Raji (cell line): ENCODE data around the gene BRI3.

Source experiments
- POLR2A ChIP-seq: IDR thresholded peaks from 2 replicates; pipeline ENCODE4 v1.6.1; 2011; ENCODE audit warnings: low read depth, low read length, control low read depth; ENCODE audit not compliant: insufficient read depth

BRI3 gene

DNA sequence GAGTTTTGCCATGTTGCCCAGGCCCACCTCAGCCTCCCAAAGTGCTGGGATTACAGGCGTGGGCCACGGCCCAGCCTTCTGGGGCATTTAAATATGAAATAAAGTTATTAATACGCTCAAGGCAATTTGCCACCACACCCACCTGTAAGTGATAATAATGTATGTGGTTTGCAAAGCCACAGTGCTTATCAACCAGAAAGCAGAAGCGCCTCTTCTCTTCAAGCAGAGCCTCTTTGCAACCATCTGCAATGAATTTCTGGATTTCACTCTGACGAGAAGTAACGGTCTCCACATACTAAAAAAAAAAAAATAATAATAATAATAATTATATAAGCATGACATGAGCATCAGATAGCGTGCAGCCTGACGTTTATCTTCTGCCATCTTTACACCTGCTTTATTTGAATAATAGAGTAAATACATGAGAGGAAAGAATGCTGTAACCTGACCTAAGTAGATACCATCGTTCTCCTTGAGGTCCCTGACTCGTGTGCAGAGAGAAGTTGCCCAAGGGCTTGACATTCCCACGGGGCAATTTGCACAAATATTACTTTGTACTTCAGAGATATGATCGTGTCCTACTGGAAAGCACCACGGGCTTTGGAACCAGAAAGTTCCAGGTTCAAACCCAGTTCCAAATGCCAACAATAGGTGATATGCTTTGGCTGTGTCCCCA is 34.0 kb downstream of the BRI3 start:
- TF ChIP-seq POLR2A, result no peak

GRCh38 chr7:98317366-98318040 is 36.0 kb downstream of the BRI3 start:
- no peak for TF ChIP-seq POLR2A

DNA sequence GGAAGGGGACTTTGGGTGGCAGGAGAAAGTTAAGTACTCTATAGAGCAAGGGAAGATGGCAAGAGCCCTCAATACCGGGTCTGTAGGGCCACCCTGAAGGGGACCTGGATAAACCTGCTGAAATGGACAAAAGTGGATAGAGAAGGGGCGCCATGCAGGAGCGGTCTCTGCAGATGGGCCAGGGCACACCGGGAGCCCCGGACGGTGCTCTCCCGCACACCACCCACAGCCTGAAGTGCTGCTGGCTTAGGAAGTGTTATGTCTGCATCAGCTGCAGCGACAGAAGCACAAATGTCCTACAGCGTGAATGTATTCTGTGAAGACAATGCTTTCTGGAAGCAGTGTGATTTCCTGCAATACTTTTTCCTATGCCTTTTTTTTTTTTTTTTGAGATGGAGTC is 37.7 kb downstream of the BRI3 start:
- TF ChIP-seq POLR2A, result no peak

DNA sequence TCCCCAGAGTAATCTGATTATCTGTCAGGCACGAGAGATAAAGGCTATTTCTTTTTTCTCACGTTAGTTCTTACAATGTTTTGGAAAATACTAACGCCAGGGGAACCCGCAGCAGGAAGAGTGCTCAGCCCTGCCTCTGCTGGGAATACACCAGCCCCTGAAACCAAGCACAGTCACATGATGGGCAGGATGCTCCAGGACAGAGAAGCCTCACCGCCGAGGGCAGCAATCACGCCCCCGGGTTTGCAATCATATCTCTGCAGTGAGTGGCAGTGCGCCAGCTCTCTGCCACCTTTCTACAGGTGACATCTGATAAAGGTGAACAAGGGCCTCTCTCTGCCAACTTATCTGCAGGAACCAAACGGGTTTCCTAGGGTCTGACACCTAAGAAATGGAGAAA is 39.8 kb downstream of the BRI3 start:
- no peak for TF ChIP-seq POLR2A

GRCh38 chr7:98322331-98323270 is 41.1 kb downstream of the BRI3 start:
- no peak for TF ChIP-seq POLR2A

- TF ChIP-seq POLR2A, result no peak
Measured at GRCh38 chr7:98323597-98324322, 42.3 kb downstream of the BRI3 start.

GRCh38 chr7:98324782-98325181 is 43.3 kb downstream of the BRI3 start:
- TF ChIP-seq POLR2A, result no peak

- no peak for TF ChIP-seq POLR2A
Measured at GRCh38 chr7:98329100-98329790, 47.8 kb downstream of the BRI3 start.

DNA sequence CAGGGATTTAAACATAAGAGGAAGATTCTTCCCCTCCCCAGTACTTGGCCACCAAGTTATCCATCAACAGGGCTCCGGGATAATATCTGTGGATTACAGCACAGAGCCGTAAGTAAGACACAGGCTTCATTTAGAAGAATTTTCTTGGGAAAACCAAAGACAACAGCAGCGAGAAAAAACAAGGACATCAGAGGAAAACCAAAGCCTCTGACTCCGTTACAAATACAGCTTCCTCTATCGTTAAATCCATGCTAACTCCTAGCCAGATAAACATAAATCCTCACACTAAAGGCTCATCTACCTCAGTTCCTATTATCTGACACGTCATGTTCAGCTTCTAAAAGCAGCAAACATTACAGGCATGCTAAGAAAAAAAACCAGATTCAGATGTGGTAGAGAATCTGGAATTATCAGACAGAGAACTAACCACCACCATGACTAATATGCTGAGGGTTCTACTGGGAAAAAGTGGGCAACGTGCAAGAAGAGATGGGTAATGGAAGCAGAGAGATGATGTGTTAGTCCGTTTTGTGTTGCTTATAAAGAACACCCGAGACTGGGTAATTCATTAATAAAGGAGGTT is 48.4 kb downstream of the BRI3 start:
- TF ChIP-seq POLR2A, result no peak

DNA sequence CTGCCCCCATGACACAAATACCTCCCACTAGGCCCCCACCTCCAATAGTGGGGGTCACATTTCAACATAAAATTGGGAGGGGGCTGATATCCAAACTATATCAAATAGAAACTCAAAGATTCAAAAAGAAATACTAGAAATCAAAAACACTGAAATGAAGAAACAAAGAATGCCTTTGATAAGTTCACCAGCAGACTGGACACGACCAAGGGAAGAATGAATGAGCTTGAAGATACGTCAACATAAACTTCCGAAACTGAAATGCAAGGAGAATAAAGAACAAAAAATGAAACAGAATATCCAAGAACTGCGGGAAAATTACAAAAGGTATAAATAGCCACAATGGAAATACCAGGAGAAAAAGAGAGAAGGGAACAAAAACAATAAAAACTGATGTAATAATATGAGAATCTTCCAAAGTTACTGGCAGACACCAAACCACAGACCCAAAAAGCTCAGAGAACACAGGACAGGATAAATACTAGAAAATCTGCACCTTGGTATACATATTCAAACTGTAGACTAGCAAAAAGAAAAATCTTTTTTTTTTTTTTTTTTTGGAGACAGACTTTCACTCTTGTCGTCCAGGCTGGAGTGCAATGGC is 49.5 kb downstream of the BRI3 start:
- TF ChIP-seq POLR2A, result no peak

DNA sequence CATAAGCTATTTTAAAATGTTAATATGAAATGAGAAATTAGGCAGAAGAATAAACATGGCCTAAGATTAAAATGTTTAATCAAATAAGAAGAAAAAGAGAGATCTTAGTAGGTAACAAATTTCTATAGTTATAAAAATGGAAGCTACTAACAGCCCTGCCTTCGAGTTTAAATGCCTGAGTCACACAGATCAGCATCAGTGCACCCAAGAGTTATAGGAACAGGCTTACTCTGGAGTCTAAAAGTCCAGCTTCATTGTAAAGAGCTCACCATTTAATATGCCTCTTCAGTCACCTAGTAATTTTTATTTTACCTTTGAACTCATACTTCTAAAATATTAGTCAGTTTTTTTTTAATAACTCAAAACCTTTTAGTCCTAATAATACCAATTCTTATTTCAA is 52.6 kb downstream of the BRI3 start:
- no peak for TF ChIP-seq POLR2A

DNA sequence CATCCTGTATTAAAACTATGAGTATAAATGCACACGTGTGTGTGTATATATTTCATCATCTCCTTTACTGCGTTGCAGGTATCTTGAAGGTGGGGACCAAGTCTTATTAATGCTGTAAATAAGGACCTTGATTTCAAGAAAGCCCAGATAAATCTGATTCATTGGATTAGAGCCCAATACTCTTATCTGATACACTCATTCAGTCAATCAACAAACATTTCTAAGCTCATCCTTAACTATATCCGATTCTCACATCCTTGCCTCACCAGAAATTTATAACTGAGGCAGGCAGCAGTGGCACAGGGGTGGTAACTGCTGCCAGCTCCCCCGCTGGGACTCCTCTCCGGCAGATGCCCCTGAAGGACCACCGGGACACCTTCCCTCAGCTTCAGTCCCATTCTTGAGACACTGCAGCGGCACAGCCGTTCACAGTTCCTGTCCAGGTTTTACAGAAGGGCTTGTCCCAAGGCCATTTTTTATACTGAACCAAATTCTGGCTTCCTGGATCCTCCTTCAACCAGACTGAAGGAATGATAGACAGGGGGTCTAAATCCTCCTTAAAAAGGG is 54.0 kb downstream of the BRI3 start:
- TF ChIP-seq POLR2A, result no peak

GRCh38 chr7:98338441-98338840 is 57.0 kb downstream of the BRI3 start:
- no peak for TF ChIP-seq POLR2A
